ENCODE data around the gene SYPL1.

DNA sequence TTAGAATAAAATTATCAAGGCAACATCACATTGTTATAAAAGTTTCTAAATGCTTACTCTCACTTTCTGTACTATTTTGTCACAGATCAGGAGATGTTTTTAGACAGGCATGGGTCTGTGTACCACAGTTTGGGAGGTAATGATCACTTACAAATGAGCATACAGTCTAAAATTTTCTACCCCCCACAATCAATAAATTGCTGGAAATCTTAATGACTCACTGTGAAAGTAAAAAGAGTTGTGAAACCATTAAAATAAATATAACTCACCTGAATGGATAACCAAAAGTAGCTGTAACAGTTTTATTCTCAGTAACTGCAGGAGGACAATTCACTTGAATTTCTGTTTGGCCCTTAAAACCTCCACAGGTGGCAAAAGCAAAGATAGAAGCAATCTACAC is 13.2 kb downstream of the SYPL1 start:
- TF ChIP-seq, protein P1, sequence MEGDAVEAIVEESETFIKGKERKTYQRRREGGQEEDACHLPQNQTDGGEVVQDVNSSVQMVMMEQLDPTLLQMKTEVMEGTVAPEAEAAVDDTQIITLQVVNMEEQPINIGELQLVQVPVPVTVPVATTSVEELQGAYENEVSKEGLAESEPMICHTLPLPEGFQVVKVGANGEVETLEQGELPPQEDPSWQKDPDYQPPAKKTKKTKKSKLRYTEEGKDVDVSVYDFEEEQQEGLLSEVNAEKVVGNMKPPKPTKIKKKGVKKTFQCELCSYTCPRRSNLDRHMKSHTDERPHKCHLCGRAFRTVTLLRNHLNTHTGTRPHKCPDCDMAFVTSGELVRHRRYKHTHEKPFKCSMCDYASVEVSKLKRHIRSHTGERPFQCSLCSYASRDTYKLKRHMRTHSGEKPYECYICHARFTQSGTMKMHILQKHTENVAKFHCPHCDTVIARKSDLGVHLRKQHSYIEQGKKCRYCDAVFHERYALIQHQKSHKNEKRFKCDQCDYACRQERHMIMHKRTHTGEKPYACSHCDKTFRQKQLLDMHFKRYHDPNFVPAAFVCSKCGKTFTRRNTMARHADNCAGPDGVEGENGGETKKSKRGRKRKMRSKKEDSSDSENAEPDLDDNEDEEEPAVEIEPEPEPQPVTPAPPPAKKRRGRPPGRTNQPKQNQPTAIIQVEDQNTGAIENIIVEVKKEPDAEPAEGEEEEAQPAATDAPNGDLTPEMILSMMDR (IDR thresholded peaks at IDR 0.05; ENCODE audit: insufficient read depth, low read depth, low read length): no peak
- no peak for TF ChIP-seq EZH2 (IDR thresholded peaks at IDR 0.05; ENCODE audit: insufficient read depth, low read length)

Data from astrocyte (in vitro differentiated cells and primary cell).